C4-2B (cell line): ENCODE measurements around the gene EML3.

Experiments used
- H3K27ac ChIP-seq: fragments of 450-650 bp; 2 replicates; pipeline ENCODE4 v1.5.1; 2017
- CTCF ChIP-seq: fragments of 450-650 bp; conservative IDR thresholded peaks from 2 replicates; pipeline ENCODE4 v1.5.1; 2017; ENCODE audit warnings: mild to moderate bottlenecking
- ZFX ChIP-seq: fragments of 450-650 bp; IDR thresholded peaks from 2 replicates; pipeline ENCODE4 v1.6.1; 2017

The EML3 gene

GRCh38 chr11:62607714-62608113 lies 4.9 kb downstream of the EML3 start:
- TF ChIP-seq CTCF = no peak
- TF ChIP-seq ZFX = no peak
- no peak overlapping the region for H3K27ac ChIP-seq

GRCh38 chr11:62605902-62606301 lies 6.7 kb downstream of the EML3 start:
- TF ChIP-seq ZFX (no peak), CTCF (no peak)
- no peak overlapping the region for H3K27ac ChIP-seq

- H3K27ac ChIP-seq = no peak overlapping the region
- TF ChIP-seq CTCF = no peak
- no peak for TF ChIP-seq ZFX
Observed at GRCh38 chr11:62605467-62605866, 7.1 kb downstream of the EML3 start.

GRCh38 chr11:62604460-62605120 lies 8.0 kb downstream of the EML3 start:
- H3K27ac ChIP-seq = no peak overlapping the region
- no peak for TF ChIP-seq CTCF
- TF ChIP-seq ZFX = no peak

- H3K27ac ChIP-seq = no peak overlapping the region
- TF ChIP-seq CTCF = no peak
- TF ChIP-seq ZFX = no peak
Observed at GRCh38 chr11:62603776-62604299, 8.7 kb downstream of the EML3 start.

GRCh38 chr11:62603072-62603408 lies 9.5 kb downstream of the EML3 start:
- peak overlapping the region; percentile 100; the same call in 1 of the 2 replicates for H3K27ac ChIP-seq
- TF ChIP-seq CTCF = no peak
- TF ChIP-seq ZFX = no peak

GRCh38 chr11:62602141-62603071 lies 10.2 kb downstream of the EML3 start:
- peak overlapping the region; percentile 100 for H3K27ac ChIP-seq
- no peak for TF ChIP-seq CTCF
- TF ChIP-seq ZFX = no peak
